Hepatocyte (in vitro differentiated cells): ENCODE results near the gene GAA.

ENCODE experiments used
- EZH2 ChIP-seq: fragments of 200-600 bp; sonication (generic); IDR thresholded peaks from 2 replicates; pipeline ENCODE4 v1.6.1; 2016; ENCODE audit warnings: antibody characterized with exemption, mild to moderate bottlenecking, borderline replicate concordance
- EZH2phosphoT487 ChIP-seq: fragments of 200-600 bp; sonication (generic); IDR thresholded peaks from one replicate; pipeline ENCODE4 v1.6.1; 2018; ENCODE audit warnings: antibody characterized with exemption, mild to moderate bottlenecking, low read depth, moderate library complexity; ENCODE audit not compliant: unreplicated experiment, severe bottlenecking
- TF ChIP-seq, protein P1 (sequence below): fragments of 200-600 bp; sonication (generic); IDR thresholded peaks from 2 replicates; pipeline ENCODE4 v1.5.1; 2016; ENCODE audit warnings: antibody characterized with exemption, mild to moderate bottlenecking; ENCODE audit not compliant: poor library complexity

DNA sequence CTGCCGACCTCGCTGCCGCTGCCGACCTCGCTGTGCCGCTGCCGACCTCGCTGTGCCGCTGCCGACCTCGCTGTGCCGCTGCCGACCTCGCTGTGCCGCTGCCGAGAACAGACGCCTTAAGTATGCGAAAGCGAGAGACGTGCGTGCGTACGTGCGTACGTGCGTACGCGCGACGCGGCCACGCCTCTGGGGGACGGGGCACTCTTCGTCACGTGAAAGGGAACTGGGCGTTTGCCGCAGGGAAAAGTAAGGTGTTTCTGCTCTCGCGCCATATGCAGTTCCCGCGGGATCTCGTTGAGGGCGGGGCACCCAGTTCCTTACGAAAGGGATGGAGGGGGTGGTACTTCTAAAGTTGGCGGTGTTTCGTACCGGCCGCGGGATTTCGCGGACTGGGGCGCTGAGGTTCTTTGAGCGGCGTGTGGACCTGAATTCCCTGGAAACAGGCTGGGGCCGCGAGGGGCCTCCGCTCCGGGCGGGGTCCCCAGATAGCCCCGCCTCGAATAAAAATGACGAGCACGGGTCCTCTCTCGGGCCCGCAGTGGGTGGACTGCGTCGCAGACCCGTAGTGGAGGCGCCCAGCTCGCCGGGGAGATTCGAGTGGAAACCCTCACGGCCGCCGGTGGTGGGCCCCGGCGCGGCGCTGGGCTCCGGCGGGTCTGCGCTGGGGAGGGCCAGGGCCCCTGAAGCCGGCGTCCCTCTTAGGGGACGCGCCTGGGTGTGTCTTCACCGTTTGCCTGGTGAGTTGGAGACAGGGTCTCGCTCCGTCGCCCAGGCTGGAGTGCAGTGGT lies 45.8 kb downstream of the GAA start, which contains the start of gene EIF4A3:
- TF ChIP-seq EZH2phosphoT487 (no peak), EZH2 (no peak)
- TF ChIP-seq, protein P1, sequence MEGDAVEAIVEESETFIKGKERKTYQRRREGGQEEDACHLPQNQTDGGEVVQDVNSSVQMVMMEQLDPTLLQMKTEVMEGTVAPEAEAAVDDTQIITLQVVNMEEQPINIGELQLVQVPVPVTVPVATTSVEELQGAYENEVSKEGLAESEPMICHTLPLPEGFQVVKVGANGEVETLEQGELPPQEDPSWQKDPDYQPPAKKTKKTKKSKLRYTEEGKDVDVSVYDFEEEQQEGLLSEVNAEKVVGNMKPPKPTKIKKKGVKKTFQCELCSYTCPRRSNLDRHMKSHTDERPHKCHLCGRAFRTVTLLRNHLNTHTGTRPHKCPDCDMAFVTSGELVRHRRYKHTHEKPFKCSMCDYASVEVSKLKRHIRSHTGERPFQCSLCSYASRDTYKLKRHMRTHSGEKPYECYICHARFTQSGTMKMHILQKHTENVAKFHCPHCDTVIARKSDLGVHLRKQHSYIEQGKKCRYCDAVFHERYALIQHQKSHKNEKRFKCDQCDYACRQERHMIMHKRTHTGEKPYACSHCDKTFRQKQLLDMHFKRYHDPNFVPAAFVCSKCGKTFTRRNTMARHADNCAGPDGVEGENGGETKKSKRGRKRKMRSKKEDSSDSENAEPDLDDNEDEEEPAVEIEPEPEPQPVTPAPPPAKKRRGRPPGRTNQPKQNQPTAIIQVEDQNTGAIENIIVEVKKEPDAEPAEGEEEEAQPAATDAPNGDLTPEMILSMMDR: peak; percentile 22
